ENCODE data around the gene SLC16A2.
"Not testable (repeated sequence)": the region's sequence is repeated elsewhere in the genome, so short reads cannot be mapped to it uniquely, and the experiment has no call there.

Gene SLC16A2

DNA sequence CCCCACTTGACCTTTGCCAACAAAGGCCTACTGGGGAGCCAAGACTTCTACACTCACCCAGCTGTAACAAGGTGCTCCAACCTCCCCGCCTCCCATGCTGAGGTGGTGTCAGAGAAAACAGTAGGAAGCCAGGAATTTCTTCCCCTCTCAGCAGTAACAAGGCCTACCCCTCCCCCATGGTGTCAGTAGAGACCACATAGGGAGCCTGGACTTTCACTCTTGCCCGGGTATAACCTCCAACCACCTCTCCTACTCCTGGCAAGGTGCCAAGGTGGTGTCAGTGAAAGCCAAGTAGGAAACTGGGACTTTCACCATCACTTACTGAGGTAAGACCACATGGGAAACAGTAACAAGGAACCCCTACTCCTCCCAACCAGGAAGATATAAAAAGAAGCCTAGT, 93.1 kb downstream of the SLC16A2 start:
- TF ChIP-seq, protein P1, sequence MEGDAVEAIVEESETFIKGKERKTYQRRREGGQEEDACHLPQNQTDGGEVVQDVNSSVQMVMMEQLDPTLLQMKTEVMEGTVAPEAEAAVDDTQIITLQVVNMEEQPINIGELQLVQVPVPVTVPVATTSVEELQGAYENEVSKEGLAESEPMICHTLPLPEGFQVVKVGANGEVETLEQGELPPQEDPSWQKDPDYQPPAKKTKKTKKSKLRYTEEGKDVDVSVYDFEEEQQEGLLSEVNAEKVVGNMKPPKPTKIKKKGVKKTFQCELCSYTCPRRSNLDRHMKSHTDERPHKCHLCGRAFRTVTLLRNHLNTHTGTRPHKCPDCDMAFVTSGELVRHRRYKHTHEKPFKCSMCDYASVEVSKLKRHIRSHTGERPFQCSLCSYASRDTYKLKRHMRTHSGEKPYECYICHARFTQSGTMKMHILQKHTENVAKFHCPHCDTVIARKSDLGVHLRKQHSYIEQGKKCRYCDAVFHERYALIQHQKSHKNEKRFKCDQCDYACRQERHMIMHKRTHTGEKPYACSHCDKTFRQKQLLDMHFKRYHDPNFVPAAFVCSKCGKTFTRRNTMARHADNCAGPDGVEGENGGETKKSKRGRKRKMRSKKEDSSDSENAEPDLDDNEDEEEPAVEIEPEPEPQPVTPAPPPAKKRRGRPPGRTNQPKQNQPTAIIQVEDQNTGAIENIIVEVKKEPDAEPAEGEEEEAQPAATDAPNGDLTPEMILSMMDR (IDR thresholded peaks at IDR 0.05): no peak
- Histone ChIP-seq H3K36me3 (no peaks in the 10 kb centered on the region), H3K9me3 (no peaks in the 10 kb centered on the region), H3K4me1 (ENCODE audit: control insufficient read depth in 1 of 2, insufficient read depth in 1 of 2, low read depth in 1 of 2, low read length in 1 of 2) (no peaks in the 10 kb centered on the region), H3K27ac (no peak overlapping the region), H3K27me3 (no peaks in the 10 kb centered on the region), H3K4me3 (ENCODE audit: low read depth in 1 of 2, low read length in 1 of 2) (no peak overlapping the region)

GRCh38 chrX:74515356-74515755, 94.1 kb downstream of the SLC16A2 start:
- Histone ChIP-seq H3K27me3 (no peaks in the 10 kb centered on the region), H3K36me3 (no peaks in the 10 kb centered on the region), H3K4me3 (ENCODE audit: low read depth in 1 of 2, low read length in 1 of 2) (no peak overlapping the region), H3K9me3 (no peaks in the 10 kb centered on the region), H3K4me1 (ENCODE audit: control insufficient read depth in 1 of 2, insufficient read depth in 1 of 2, low read depth in 1 of 2, low read length in 1 of 2) (no peaks in the 10 kb centered on the region), H3K27ac (no peak overlapping the region)
- TF ChIP-seq, protein P1 (IDR thresholded peaks at IDR 0.05): no peak

DNA sequence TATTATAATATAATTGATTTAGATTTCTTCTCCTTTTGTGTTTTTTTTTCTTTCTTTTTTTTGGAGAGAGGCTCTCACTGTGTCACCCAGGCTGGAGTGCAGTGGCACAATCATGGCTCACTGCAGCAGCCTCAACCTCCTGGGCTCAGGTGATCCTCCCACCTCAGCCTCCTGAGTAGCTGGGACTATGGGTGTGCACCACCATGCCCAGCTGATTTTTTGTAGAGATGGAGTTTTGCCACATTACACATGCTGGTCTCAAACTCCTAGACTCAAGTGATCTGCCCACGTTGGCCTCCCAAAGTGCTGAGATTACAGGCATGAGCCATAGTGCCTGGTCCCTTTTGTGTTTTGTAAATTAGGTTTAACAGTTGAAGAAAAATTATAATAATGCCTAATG, 94.7 kb downstream of the SLC16A2 start:
- H3K27me3 ChIP-seq; H3K27ac ChIP-seq; H3K4me1 ChIP-seq (ENCODE audit: control insufficient read depth in 1 of 2, insufficient read depth in 1 of 2, low read depth in 1 of 2, low read length in 1 of 2); H3K4me3 ChIP-seq (ENCODE audit: low read depth in 1 of 2, low read length in 1 of 2); H3K9me3 ChIP-seq; H3K36me3 ChIP-seq: not testable (repeated sequence)

- H3K4me1 ChIP-seq (ENCODE audit: control insufficient read depth in 1 of 2, insufficient read depth in 1 of 2, low read depth in 1 of 2, low read length in 1 of 2): no peaks in the 10 kb centered on the region
- TF ChIP-seq, protein P1 (IDR thresholded peaks at IDR 0.05): no peak
- H3K36me3 ChIP-seq: no peaks in the 10 kb centered on the region
- no peak overlapping the region for H3K27ac ChIP-seq
- H3K9me3 ChIP-seq: no peaks in the 10 kb centered on the region
- no peaks in the 10 kb centered on the region for H3K27me3 ChIP-seq
- no peak overlapping the region for H3K4me3 ChIP-seq (ENCODE audit: low read depth in 1 of 2, low read length in 1 of 2)
Observed at GRCh38 chrX:74519870-74520269, 98.6 kb downstream of the SLC16A2 start.

GRCh38 chrX:74520291-74520690, 99.0 kb downstream of the SLC16A2 start:
- no peak overlapping the region for H3K27ac ChIP-seq
- H3K27me3 ChIP-seq: no peaks in the 10 kb centered on the region
- no peaks in the 10 kb centered on the region for H3K9me3 ChIP-seq
- H3K4me3 ChIP-seq (ENCODE audit: low read depth in 1 of 2, low read length in 1 of 2): no peak overlapping the region
- no peaks in the 10 kb centered on the region for H3K4me1 ChIP-seq (ENCODE audit: control insufficient read depth in 1 of 2, insufficient read depth in 1 of 2, low read depth in 1 of 2, low read length in 1 of 2)
- TF ChIP-seq, protein P1 (IDR thresholded peaks at IDR 0.05): no peak
- no peaks in the 10 kb centered on the region for H3K36me3 ChIP-seq

GRCh38 chrX:74520896-74521295, 99.6 kb downstream of the SLC16A2 start:
- H3K27ac ChIP-seq: no peak overlapping the region
- H3K9me3 ChIP-seq: no peaks in the 10 kb centered on the region
- H3K36me3 ChIP-seq: no peaks in the 10 kb centered on the region
- TF ChIP-seq, protein P1 (IDR thresholded peaks at IDR 0.05): no peak
- no peaks in the 10 kb centered on the region for H3K27me3 ChIP-seq
- no peak overlapping the region for H3K4me3 ChIP-seq (ENCODE audit: low read depth in 1 of 2, low read length in 1 of 2)
- H3K4me1 ChIP-seq (ENCODE audit: control insufficient read depth in 1 of 2, insufficient read depth in 1 of 2, low read depth in 1 of 2, low read length in 1 of 2): no peaks in the 10 kb centered on the region
